GM18505 (cell line): ENCODE results near the gene PIAS1.
"Not testable (repeated sequence)": the region's sequence is repeated elsewhere in the genome, so short reads cannot be mapped to it uniquely, and the experiment has no call there.

Experiments
- ATAC-seq: cut with Tn5 transposase; IDR thresholded peaks from one replicate; pipeline ENCODE4 v1.9.1; 2021; ENCODE audit not compliant: unreplicated experiment
- POLR2A ChIP-seq: IDR thresholded peaks from 4 replicates; pipeline ENCODE4 v1.6.1; 2011; ENCODE audit warnings: borderline replicate concordance; ENCODE audit not compliant: insufficient read depth, insufficient read length; ENCODE audit errors: extremely low read depth

Gene PIAS1

GRCh38 chr15:68143129-68143528 lies 89.0 kb downstream of the PIAS1 start:
- ATAC-seq: no peak
- TF ChIP-seq POLR2A: no peak

DNA sequence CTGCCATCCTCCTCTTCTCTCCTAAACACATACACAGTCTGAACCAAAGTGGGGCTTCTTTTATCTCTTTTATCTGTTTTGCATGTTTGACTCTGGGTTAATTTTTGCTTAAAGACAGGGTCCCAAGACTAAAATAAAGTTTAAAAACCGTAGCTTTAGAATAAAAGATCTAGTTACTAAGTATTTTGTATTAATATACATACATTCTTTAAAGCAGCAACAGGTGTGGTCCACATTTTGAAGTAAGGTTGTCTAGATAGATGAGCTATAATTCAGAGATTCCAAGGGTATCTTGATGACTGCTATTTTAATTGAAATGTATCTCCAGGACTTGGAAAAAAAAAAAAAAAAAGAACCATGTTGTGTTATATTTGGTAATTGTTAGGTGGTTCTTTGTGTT lies 89.7 kb downstream of the PIAS1 start:
- no peak for TF ChIP-seq POLR2A
- ATAC-seq: no peak

GRCh38 chr15:68145706-68146105 lies 91.6 kb downstream of the PIAS1 start:
- TF ChIP-seq POLR2A: no peak
- no peak for ATAC-seq

DNA sequence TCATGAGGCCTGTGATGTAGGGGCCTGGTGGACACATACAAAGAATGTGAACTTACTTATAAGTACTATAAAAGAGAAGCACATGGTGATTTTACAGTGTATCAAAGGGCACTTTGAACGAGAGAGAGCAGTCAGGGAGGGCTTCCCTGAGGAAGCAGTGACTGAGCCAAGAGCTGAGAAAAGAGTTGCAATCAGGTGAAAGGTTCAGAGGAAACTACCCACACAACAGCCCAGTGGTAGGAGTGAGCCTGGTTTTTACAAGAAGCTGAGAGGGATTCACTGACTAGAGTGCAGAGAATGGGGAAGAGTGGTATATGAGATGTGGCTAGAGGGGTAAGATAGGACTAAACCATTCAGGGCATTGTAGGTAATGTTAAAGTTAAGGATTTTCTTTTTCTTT lies 93.9 kb downstream of the PIAS1 start:
- no peak for ATAC-seq
- TF ChIP-seq POLR2A: no peak

DNA sequence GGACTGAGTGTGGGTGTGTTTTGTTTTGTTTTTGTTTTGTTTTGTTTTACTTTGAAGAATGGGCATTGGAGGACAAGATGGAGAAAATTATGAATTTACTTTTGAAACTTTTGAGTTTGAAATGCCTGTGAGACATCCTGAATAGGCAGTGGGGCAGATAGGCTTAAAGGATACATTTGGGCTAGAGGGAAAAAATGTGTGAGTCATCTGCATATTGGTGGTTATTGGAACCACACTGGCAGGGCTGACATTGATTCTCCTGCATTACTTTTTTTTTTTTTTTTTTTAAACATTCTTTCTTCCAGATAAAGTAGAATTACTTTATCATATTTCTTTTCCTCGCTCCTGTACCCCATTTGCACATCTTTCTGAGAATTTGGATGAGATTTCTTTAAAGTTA lies 94.9 kb downstream of the PIAS1 start:
- no peak for TF ChIP-seq POLR2A
- no peak for ATAC-seq

DNA sequence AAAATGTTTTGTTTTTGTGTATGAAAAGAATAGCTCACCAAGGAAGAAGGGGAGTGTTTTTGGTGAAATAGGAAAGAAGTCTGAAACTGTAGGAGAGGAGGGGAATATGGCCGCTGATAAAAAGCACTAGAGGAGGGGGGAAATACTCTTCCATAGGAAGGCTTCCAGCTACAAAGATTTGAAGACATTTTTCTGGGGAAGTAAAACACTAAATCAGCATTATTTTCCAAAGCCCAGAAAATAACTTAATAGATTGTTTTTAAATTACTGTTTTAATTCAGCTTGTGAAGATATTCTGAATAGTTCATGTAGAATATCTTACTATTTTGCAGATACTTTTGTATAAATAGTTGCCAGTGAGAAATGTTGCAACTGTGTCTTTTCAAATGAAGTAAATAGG lies 96.1 kb downstream of the PIAS1 start:
- TF ChIP-seq POLR2A: no peak
- no peak for ATAC-seq

GRCh38 chr15:68151277-68151676 lies 97.2 kb downstream of the PIAS1 start:
- ATAC-seq: no peak
- no peak for TF ChIP-seq POLR2A

DNA sequence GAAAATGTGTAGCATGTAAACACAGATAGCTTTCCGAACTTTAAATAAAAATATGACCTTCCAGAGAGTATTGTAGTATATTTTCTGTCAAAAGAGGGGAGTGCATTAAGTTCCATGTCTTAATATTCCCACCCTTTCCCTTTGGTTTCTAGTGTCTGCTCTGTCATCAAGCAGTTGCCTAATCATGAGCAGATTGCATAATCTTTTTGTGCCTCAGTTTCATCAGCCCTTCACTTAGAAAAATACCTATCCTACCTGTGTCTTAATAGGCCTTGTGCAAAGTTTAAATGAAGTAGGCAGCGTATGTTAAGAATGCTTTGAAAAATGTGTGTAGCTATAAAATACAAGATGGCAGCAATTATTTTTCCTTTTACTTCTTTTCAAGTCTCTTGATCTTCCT lies 98.2 kb downstream of the PIAS1 start:
- ATAC-seq: no peak
- no peak for TF ChIP-seq POLR2A

- no peak for TF ChIP-seq POLR2A
- ATAC-seq: no peak
Observed at GRCh38 chr15:68154923-68155559, 100.9 kb downstream of the PIAS1 start.

DNA sequence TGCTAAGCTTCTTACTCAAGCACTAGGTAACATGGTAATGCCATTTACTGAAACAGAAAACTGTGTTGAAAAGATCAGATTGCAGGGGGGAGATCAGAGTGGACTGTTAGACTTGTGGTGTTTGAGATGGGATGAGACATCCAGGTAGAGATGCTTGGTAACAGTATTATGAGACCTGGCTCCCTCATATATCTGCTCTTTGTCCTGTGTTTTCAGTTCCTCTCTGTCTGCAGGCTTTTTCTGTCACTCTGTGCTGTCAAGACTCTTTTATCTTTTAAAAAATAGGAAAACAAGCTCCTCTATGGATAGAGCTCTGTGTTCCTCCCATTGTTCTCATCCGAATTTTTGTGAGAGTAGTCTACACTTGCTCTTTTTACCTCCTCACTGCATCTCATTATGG lies 103.0 kb downstream of the PIAS1 start:
- no peak for ATAC-seq
- peak; percentile 28 for TF ChIP-seq POLR2A

DNA sequence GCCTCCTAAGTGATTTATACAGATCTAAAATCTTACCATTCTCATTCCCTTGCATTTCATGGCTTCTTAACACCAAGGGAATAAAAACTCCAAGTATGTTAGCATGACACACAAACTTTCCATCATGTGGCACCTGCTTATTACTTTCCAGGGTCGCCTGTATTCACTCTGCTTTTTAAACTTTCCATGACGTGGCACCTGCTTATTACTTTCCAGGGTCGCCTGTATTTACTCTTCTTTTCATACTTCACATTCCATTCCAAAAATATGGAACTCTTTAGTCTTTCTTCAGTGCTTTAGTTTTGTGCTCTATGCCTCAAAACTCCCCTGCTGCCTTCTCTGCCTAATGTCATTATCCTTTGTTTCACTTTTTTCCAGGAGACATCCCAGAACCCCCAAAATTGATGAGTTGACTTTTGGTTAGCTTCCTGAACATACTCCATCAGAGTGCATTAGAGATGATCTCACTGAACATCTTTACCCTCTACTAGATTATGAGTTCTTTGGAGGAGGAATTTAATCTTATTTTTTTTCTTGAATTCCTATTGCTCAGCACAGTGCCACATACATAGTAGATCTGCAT lies 104.0 kb downstream of the PIAS1 start:
- no peak for TF ChIP-seq POLR2A
- no peak for ATAC-seq

GRCh38 chr15:68163191-68163590 lies 109.1 kb downstream of the PIAS1 start:
- no peak for ATAC-seq

GRCh38 chr15:68166847-68167246 lies 112.7 kb downstream of the PIAS1 start:
- no peak for TF ChIP-seq POLR2A
- ATAC-seq: no peak

More at GRCh38 chr15:68163191-68163590, 109.1 kb downstream of the PIAS1 start:
- TF ChIP-seq POLR2A: no peak

DNA sequence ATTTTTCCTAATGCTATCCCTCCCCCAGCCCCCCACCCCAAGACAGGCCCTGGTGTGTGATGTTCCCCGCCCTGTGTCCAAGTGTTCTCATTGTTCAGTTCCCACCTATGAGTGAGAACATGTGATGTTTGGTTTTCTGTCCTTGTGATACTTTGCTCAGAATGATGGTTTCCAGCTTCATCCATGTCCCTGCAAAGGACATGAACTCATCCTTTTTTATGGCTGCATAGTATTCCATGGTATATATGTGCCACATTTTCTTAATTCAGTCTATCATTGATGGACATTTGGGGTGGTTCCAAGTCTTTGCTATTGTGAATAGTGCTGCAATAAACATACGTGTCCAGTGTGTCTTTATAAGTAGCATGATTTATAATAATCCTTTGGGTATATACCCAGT lies 117.9 kb downstream of the PIAS1 start:
- ATAC-seq: not testable (repeated sequence)

DNA sequence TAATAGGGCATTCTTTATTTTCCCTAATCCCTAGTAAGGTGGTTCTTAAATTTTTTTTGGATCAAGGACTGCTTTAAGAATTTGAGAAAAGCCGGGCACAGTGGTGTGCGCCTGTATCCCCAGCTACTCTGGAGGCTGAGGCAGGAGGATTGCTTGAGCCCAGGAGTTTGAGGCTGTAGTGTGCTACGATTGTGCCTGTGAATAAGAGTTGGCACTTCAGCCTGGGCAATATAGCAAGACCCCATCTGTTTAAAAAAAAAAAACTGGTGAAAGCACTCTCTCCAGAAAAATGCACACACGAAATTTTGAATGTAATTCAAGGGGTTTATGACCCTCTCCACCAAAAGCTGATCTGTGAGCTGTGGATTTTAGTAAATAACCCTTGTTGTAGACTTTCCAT lies 119.0 kb downstream of the PIAS1 start:
- ATAC-seq: no peak
- TF ChIP-seq POLR2A: no peak

GRCh38 chr15:68175526-68175925 lies 121.4 kb downstream of the PIAS1 start:
- no peak for ATAC-seq
- TF ChIP-seq POLR2A: no peak

DNA sequence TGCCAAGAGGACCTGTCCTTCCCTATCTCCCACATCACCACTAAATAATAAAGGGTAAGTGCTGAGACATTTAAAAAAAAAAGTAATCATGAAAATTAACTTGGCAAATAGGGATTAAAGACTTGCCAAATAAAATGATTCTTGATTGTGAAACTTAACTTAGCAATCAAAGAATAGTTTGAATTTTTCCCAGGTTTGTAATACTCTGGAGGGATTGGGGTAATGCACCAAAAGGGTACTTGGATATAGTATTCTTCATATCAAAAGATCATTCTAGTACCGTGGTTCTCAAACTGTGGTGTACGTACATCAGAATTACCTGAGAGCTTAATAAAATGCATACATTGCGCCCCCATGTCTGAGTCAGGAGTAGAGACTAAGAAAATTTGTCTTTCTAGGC lies 122.5 kb downstream of the PIAS1 start:
- ATAC-seq: no peak
- no peak for TF ChIP-seq POLR2A
